OCI-LY3 (cell line): ENCODE results near the gene DHX8.

Experiments used
- EZH2phosphoT487 ChIP-seq: fragments of 200-600 bp; shearing (Covaris generic); IDR thresholded peaks from 2 replicates; pipeline ENCODE4 v1.6.1; 2018; ENCODE audit warnings: antibody characterized with exemption, mixed run types, low read depth
- TF ChIP-seq, protein P1 (sequence below): fragments of 200-600, 300-600 bp; sonication (generic); IDR thresholded peaks from 2 replicates; pipeline ENCODE4 v1.5.1; 2014; ENCODE audit warnings: antibody characterized with exemption, low read length, low read depth

DNA sequence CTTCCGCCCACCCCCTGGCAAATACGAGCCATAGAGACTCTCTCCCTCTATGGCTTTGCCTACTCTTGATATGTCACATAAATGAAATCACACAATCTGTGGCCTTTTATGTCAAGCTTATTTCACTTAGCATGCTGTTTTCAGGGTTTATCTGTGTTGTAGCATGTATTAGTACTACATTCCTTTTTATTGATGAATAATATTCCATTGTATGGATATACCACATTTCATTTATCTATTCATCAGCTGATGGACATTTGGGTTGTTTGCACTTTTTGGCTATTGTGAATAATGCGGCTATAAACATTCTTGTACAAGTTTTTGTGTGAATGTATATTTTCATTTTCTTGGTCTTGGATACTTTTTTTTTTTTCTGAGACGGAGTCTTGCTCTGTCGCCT, 37.0 kb upstream of the DHX8 start:
- TF ChIP-seq, protein P1, sequence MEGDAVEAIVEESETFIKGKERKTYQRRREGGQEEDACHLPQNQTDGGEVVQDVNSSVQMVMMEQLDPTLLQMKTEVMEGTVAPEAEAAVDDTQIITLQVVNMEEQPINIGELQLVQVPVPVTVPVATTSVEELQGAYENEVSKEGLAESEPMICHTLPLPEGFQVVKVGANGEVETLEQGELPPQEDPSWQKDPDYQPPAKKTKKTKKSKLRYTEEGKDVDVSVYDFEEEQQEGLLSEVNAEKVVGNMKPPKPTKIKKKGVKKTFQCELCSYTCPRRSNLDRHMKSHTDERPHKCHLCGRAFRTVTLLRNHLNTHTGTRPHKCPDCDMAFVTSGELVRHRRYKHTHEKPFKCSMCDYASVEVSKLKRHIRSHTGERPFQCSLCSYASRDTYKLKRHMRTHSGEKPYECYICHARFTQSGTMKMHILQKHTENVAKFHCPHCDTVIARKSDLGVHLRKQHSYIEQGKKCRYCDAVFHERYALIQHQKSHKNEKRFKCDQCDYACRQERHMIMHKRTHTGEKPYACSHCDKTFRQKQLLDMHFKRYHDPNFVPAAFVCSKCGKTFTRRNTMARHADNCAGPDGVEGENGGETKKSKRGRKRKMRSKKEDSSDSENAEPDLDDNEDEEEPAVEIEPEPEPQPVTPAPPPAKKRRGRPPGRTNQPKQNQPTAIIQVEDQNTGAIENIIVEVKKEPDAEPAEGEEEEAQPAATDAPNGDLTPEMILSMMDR = no peak
- no peak for TF ChIP-seq EZH2phosphoT487
